Cardiac muscle cell (in vitro differentiated cells and primary cell): ENCODE results near the gene PTRHD1. TPM values are rescaled to one million over a fixed set of nuclear protein-coding genes. Genes with fewer than 3 reads are reported as not detected.
A peak's percentile ranks its signal among the peaks of the same experiment; 100 is the strongest.
"Not testable (repeated sequence)": the region's sequence is repeated elsewhere in the genome, so short reads cannot be mapped to it uniquely, and the experiment has no call there.

ENCODE experiments used
- DNase-seq, 2 donors: peaks; one replicate each; pipeline versions ENCODE4 v3.0.0 to v3.0.0-alpha.2; 2010 to 2017; ENCODE audit warnings: low read depth in 1 of 2, low spot score in 1 of 2
- H3K27ac ChIP-seq: fragments of 200-600 bp; sonication (generic); 2 replicates; pipeline ENCODE4 v1.5.1; 2016
- H3K27me3 ChIP-seq: fragments of 200-600 bp; sonication (generic); 2 replicates; pipeline ENCODE4 v1.6.0; 2016; ENCODE audit warnings: control low read depth
- H3K36me3 ChIP-seq: fragments of 200-600 bp; sonication (generic); 2 replicates; pipeline ENCODE4 v1.5.1; 2016; ENCODE audit warnings: control low read depth
- H3K4me1 ChIP-seq: fragments of 200-600 bp; sonication (generic); 2 replicates; pipeline ENCODE4 v1.8.1; 2017; ENCODE audit warnings: low read depth, mild to moderate bottlenecking, mixed run types
- H3K4me3 ChIP-seq: fragments of 200-600 bp; sonication (generic); 2 replicates; pipeline ENCODE4 v1.5.1; 2016; ENCODE audit warnings: mild to moderate bottlenecking
- H3K9me3 ChIP-seq: fragments of 200-600 bp; sonication (generic); 2 replicates; pipeline ENCODE4 v1.5.1; 2017; ENCODE audit warnings: low read depth, mild to moderate bottlenecking, control low read depth
- polyA plus RNA-seq: library from polyadenylated mRNA; unstranded; fragments of >200 nt; fragmentation: Nextera tagmentation; extraction: Ambion mirVana; gene quantifications from 2 replicates; pipeline ENCODE4 v1.2.1, GENCODE V29; 2016
- total RNA-seq: library from RNA; depleted of rRNA; stranded (reverse); fragments of >200 nt; gene quantifications from 2 replicates; pipeline ENCODE4 v1.2.3, GENCODE V29; 2016
- TF ChIP-seq, protein P1 (sequence below): IDR thresholded peaks from 2 replicates; pipeline ENCODE4 v1.5.1; 2012; ENCODE audit warnings: low read depth, mild to moderate bottlenecking, low read length

The PTRHD1 gene
- total and polyA plus RNA-seq, 2 experiments from 2014 or later: 32.1 to 54.3 TPM

- H3K27ac ChIP-seq: no peak overlapping the region
- H3K36me3 ChIP-seq: no peaks in the 10 kb centered on the region
- H3K4me1 ChIP-seq: peaks cover 6% of the 10 kb centered on the region
- no peaks in the 10 kb centered on the region for H3K27me3 ChIP-seq
- TF ChIP-seq, protein P1, sequence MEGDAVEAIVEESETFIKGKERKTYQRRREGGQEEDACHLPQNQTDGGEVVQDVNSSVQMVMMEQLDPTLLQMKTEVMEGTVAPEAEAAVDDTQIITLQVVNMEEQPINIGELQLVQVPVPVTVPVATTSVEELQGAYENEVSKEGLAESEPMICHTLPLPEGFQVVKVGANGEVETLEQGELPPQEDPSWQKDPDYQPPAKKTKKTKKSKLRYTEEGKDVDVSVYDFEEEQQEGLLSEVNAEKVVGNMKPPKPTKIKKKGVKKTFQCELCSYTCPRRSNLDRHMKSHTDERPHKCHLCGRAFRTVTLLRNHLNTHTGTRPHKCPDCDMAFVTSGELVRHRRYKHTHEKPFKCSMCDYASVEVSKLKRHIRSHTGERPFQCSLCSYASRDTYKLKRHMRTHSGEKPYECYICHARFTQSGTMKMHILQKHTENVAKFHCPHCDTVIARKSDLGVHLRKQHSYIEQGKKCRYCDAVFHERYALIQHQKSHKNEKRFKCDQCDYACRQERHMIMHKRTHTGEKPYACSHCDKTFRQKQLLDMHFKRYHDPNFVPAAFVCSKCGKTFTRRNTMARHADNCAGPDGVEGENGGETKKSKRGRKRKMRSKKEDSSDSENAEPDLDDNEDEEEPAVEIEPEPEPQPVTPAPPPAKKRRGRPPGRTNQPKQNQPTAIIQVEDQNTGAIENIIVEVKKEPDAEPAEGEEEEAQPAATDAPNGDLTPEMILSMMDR: no peak
- H3K9me3 ChIP-seq: no peaks in the 10 kb centered on the region
- no peak overlapping the region for H3K4me3 ChIP-seq
- DNase-seq: no peak
Observed at GRCh38 chr2:24809316-24810007, 16.3 kb upstream of the PTRHD1 start.

DNA sequence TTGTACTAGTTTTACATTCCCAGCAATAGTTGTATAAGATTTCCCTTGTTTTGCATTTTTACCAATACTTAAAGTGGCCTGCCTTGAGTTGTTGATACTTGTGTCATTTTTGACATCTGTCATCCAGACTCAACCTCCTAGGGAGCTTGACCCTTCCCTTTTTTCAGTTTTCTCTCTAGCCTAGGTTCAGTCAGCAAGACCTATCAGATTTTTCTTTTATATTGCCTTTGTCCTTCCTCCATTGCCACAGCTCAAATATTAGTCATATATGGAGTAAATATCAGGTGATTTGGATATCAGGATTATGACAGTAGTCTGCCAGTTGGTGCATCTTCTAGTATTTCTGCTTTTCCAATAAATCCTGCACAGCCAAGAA, 13.5 kb upstream of the PTRHD1 start:
- Histone ChIP-seq H3K4me3 (no peak overlapping the region), H3K36me3 (no peaks in the 10 kb centered on the region), H3K9me3 (no peaks in the 10 kb centered on the region), H3K27me3 (no peaks in the 10 kb centered on the region), H3K4me1 (no peaks in the 10 kb centered on the region), H3K27ac (no peak overlapping the region)
- DNase-seq: no peak
- TF ChIP-seq, protein P1: no peak

GRCh38 chr2:24805811-24806660, 12.8 kb upstream of the PTRHD1 start:
- not testable (repeated sequence) for H3K27me3 ChIP-seq, H3K4me1 ChIP-seq, H3K27ac ChIP-seq, H3K36me3 ChIP-seq, DNase-seq, H3K9me3 ChIP-seq, H3K4me3 ChIP-seq

- not testable (repeated sequence) for H3K27ac ChIP-seq, H3K27me3 ChIP-seq, H3K4me3 ChIP-seq, H3K4me1 ChIP-seq, H3K9me3 ChIP-seq, H3K36me3 ChIP-seq, DNase-seq
Observed at GRCh38 chr2:24800487-24800886, 7.3 kb upstream of the PTRHD1 start.

- no peak overlapping the region for H3K27ac ChIP-seq
- H3K4me3 ChIP-seq: no peak overlapping the region
- no peaks in the 10 kb centered on the region for H3K4me1 ChIP-seq
Observed at GRCh38 chr2:24797644-24798043, 4.5 kb upstream of the PTRHD1 start.

GRCh38 chr2:24793761-24794435, 707 bp upstream of the PTRHD1 start:
- Histone ChIP-seq H3K27me3 (no peaks in the 10 kb centered on the region), H3K4me3 (peak overlapping the region; percentile 62), H3K36me3 (no peaks in the 10 kb centered on the region), H3K4me1 (peaks cover 7% of the 10 kb centered on the region), H3K27ac (no peak overlapping the region), H3K9me3 (no peaks in the 10 kb centered on the region)
- peak; percentile 46 to 47 for DNase-seq
- TF ChIP-seq, protein P1: no peak

More at GRCh38 chr2:24797644-24798043, 4.5 kb upstream of the PTRHD1 start:
- Histone ChIP-seq H3K9me3 (no peaks in the 10 kb centered on the region), H3K27me3 (no peaks in the 10 kb centered on the region), H3K36me3 (no peaks in the 10 kb centered on the region)
- no peak for DNase-seq
- TF ChIP-seq, protein P1: no peak
